OCI-LY7 (cell line): ENCODE data around the gene CSTF1. TPM values are rescaled to one million over a fixed set of nuclear protein-coding genes. Genes with fewer than 3 reads are reported as not detected.

ENCODE experiments used
- Bru-seq: library from RNA; stranded (reverse); fragments of 400-500 nt; gene quantifications from one replicate; lab custom pipeline; 2021; lab: Mats Ljungman, UMichigan
- BruChase-seq, 2 experiments: library from RNA; stranded (reverse); fragments of 400-500 nt; gene quantifications; one replicate each; lab custom pipeline; 2021; lab: Mats Ljungman, UMichigan
- BruUV-seq: library from RNA; stranded (reverse); fragments of 400-500 nt; replicated peaks from 2 replicates; lab custom pipeline; 2021; lab: Mats Ljungman, UMichigan
- CTCF ChIA-PET: fragments of 300-600 bp; sonication (Branson Sonifier 250); formaldehyde crosslinking; loops from one replicate; lab custom pipeline; 2022; ENCODE audit warnings: antibody characterized with exemption; ENCODE audit not compliant: unreplicated experiment; lab: Charles Lee
- POLR2A ChIA-PET: fragments of 300-600 bp; sonication (Branson Sonifier 250); formaldehyde crosslinking; loops from one replicate; lab custom pipeline; 2022; ENCODE audit warnings: antibody characterized with exemption; lab: Charles Lee
- DNase-seq: peaks from one replicate; pipeline ENCODE4 v3.0.0-alpha.2; 2015; ENCODE audit warnings: low spot score
- H2AFZ ChIP-seq: fragments of 200-600 bp; sonication (generic), shearing (Covaris generic); 2 replicates; pipeline ENCODE4 v1.6.1; 2014; ENCODE audit warnings: mild to moderate bottlenecking, antibody characterized with exemption, low read length, moderate library complexity
- H3K27ac ChIP-seq: fragments of 200-600 bp; sonication (generic); 2 replicates; pipeline ENCODE4 v1.5.1; 2014; ENCODE audit warnings: mixed run types, low read depth, mild to moderate bottlenecking, moderate library complexity, low read length, inconsistent platforms; ENCODE audit not compliant: poor library complexity, severe bottlenecking
- H3K36me3 ChIP-seq: fragments of 200-600 bp; sonication (generic); 2 replicates; pipeline ENCODE4 v1.6.1; 2014; ENCODE audit warnings: mild to moderate bottlenecking, antibody characterized with exemption, low read length, moderate library complexity, mixed read lengths; ENCODE audit not compliant: insufficient read depth
- H3K4me1 ChIP-seq: fragments of 200-600 bp; sonication (generic); 2 replicates; pipeline ENCODE4 v1.5.1; 2014; ENCODE audit warnings: mild to moderate bottlenecking, low read length; ENCODE audit not compliant: insufficient read depth, poor library complexity, severe bottlenecking
- H3K4me2 ChIP-seq: fragments of 200-600 bp; sonication (generic); 2 replicates; pipeline ENCODE4 v1.6.1; 2014; ENCODE audit warnings: mild to moderate bottlenecking, low read length
- H3K4me3 ChIP-seq: fragments of 200-600 bp; sonication (generic); 2 replicates; pipeline ENCODE4 v1.5.1; 2014; ENCODE audit warnings: mild to moderate bottlenecking, low read depth, low read length; ENCODE audit not compliant: poor library complexity, severe bottlenecking
- H3K79me2 ChIP-seq: fragments of 200-600 bp; sonication (generic); 2 replicates; pipeline ENCODE4 v1.6.1; 2016; ENCODE audit warnings: low read depth, mild to moderate bottlenecking, low read length, moderate library complexity, mixed read lengths; ENCODE audit not compliant: insufficient read depth
- H3K9me2 ChIP-seq: fragments of 200-600 bp; sonication (generic); 2 replicates; pipeline ENCODE4 v1.6.1; 2016; ENCODE audit warnings: mild to moderate bottlenecking, low read length, mixed read lengths; ENCODE audit not compliant: insufficient read depth
- H3K9me3 ChIP-seq: fragments of 200-600 bp; sonication (generic); 2 replicates; pipeline ENCODE4 v1.6.1; 2014; ENCODE audit warnings: mild to moderate bottlenecking, mixed run types, low read length, mixed read lengths
- H4K20me1 ChIP-seq: fragments of 200-600 bp; sonication (generic); 2 replicates; pipeline ENCODE4 v1.6.1; 2014; ENCODE audit warnings: mild to moderate bottlenecking, antibody characterized with exemption, low read length, moderate library complexity, mixed read lengths; ENCODE audit not compliant: insufficient read depth
- EZH2phosphoT487 ChIP-seq: fragments of 200-600 bp; sonication (generic); IDR thresholded peaks from 2 replicates; pipeline ENCODE4 v1.6.1; 2018; ENCODE audit warnings: low read depth, borderline replicate concordance, mild to moderate bottlenecking, mixed run types, antibody characterized with exemption, low read length, moderate library complexity, mixed read lengths
- intact Hi-C: fragments of 100-400 bp; cut with micrococcal nuclease; formaldehyde crosslinking; loops from one replicate; pipeline ENCODE4 v1.10.0; 2022; ENCODE audit not compliant: unreplicated experiment
- long read RNA-seq: library from polyadenylated mRNA; stranded (forward); transcript quantifications from one replicate; pipeline ENCODE4 v2.0.0, GENCODE V29; 2022
- total RNA-seq, 2 experiments: library from RNA; depleted of rRNA in 1 of 2; stranded (reverse); fragments of >200 nt in 1 of 2; shearing (Covaris generic) in 1 of 2; gene quantifications; 2 replicates each; pipeline ENCODE4 v1.2.3, GENCODE V29; 2014 to 2022
- TF ChIP-seq, protein P1 (sequence below): fragments of 200-600 bp; sonication (generic); conservative IDR thresholded peaks from 2 replicates; pipeline ENCODE4 v1.5.1; 2014; ENCODE audit warnings: mild to moderate bottlenecking, antibody characterized with exemption, low read length, moderate library complexity, mixed read lengths

The CSTF1 gene
- total RNA-seq (2014; rRNA removed; shearing (Covaris generic)) (38.5 and 52.1 TPM in 2 replicates), total RNA-seq (2022) (51.6 and 56.0 TPM in 2 replicates), Bru-seq, nascent RNA (percentile 88 among the genes with signal in this experiment), BruChase-seq, experiment 1, labeled RNA remaining after a 6-hour chase (percentile 77 among the genes with signal in this experiment), BruChase-seq, experiment 2, labeled RNA remaining after a 2-hour chase (percentile 93 among the genes with signal in this experiment)
- long read RNA-seq, full-length matches to known transcripts = 64 of 105 reads
- long read RNA-seq, partial matches to known transcripts = 4 of 105 reads
- long read RNA-seq, other reads (novel, unspliced or antisense) = 37 of 105 reads

DNA sequence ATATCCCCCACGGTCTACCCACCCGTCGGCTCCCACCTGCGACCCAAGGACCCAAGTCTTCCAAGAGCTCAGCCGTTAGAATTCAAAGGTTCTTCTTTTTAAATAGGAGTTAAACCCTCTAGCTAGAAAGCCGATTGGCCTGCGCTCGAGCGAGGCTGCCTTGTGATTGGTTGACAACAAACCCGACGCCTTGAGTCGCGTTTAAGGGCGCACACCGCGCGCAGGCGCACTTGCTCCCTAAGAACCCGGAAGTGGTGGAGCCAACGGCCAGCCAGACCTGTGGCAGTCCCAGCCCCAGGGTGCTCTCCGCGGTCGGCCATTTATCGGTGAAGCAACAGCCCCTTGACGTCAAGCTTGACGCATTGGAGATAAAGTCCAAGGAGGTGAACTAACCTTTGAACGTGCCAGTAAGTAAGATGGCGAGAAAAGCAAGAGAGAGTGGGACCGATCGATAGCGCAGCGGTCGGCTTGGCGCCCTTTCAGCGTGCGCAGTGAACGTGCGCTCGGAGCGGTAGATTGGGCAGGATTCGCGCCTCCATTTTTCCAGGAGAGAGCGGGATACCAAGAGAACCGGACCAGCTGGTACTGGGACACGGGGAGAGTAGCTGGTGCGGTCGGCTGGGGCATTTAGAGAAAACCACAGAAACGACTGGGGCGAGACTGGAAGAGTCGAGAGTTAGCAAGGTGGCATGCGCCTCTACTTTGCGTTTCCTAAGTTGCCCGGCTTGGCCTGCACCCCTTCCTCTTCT lies at the start of gene CSTF1, which contains the start of gene AURKA:
Gene CSTF1, plus strand, starts transcription at position 514 of the 749 bp plus-strand sequence. CDS start 2,908 bp downstream, outside the sequence.
Gene AURKA, minus strand, starts transcription at position 84 of the 749 bp plus-strand sequence. CDS start 4,018 bp downstream, outside the sequence.
- Histone ChIP-seq H2AFZ (peak within 1 kb of the TSS; percentile 58; the same call in 1 of the 2 replicates), H3K79me2 (peaks cover 81% of the 10 kb centered on the region), H3K4me1 (peaks cover 21% of the 10 kb centered on the region), H3K4me2 (peak within 1 kb of the TSS; percentile 80), H4K20me1 (peaks cover 7% of the 10 kb centered on the region; the same call in 1 of the 2 replicates), H3K27ac (peak within 1 kb of the TSS; percentile 85), H3K9me2 (no peaks in the 10 kb centered on the region), H3K36me3 (peaks cover 76% of the 10 kb centered on the region), H3K4me3 (peak within 1 kb of the TSS; percentile 76), H3K9me3 (no peaks in the 10 kb centered on the region)
- peak; percentile 99 for DNase-seq
- TSS peak; percentile 63 for BruUV-seq
- no peak for TF ChIP-seq EZH2phosphoT487
- TF ChIP-seq, protein P1, sequence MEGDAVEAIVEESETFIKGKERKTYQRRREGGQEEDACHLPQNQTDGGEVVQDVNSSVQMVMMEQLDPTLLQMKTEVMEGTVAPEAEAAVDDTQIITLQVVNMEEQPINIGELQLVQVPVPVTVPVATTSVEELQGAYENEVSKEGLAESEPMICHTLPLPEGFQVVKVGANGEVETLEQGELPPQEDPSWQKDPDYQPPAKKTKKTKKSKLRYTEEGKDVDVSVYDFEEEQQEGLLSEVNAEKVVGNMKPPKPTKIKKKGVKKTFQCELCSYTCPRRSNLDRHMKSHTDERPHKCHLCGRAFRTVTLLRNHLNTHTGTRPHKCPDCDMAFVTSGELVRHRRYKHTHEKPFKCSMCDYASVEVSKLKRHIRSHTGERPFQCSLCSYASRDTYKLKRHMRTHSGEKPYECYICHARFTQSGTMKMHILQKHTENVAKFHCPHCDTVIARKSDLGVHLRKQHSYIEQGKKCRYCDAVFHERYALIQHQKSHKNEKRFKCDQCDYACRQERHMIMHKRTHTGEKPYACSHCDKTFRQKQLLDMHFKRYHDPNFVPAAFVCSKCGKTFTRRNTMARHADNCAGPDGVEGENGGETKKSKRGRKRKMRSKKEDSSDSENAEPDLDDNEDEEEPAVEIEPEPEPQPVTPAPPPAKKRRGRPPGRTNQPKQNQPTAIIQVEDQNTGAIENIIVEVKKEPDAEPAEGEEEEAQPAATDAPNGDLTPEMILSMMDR = no peak
- CTCF ChIA-PET = no interaction called here
- POLR2A ChIA-PET = interaction anchor here (2.8 kb wide), 1 partner anchor 70 kb away, joined by 15 read pairs; no protein-coding TSS in a partner anchor
- intact Hi-C loops = loop anchor here (2.0 kb wide), 1 partner anchor 76 kb away; the partner anchor contains the start of gene RTF2

DNA sequence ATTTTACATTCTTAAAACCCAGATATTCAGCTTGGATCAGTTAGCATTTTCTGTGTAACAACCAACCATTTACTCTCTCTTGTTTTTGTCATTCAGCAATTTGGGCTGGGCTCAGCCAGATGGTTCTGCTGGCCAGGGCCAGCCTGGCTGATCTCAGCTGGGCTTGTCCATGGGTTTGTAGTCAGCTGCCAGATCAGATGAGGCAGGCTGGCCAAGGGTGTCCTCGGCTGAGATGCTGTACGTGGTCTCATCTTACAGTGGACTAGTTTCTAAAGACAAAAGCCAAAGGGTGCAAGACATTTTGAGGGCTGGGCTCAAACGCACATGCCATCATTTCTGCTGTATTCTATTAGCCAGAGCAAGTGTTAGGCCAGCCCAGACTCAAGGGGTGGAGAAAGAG lies 49.7 kb upstream of the CSTF1 start:
- H3K79me2 ChIP-seq = no peaks in the 10 kb centered on the region
- no TSS peak for BruUV-seq

More for the DNA sequence above, 49.7 kb upstream of the CSTF1 start:
- Histone ChIP-seq H3K9me3 (no peaks in the 10 kb centered on the region), H3K27ac (no peak overlapping the region), H3K36me3 (no peaks in the 10 kb centered on the region), H3K9me2 (no peaks in the 10 kb centered on the region), H3K4me1 (no peaks in the 10 kb centered on the region), H3K4me3 (no peak overlapping the region), H4K20me1 (no peaks in the 10 kb centered on the region), H2AFZ (no peak overlapping the region), H3K4me2 (no peak overlapping the region)
- no peak for DNase-seq
- POLR2A ChIA-PET = no interaction called here
- CTCF ChIA-PET = no interaction called here
- intact Hi-C loops = loop anchor here (5.0 kb wide), 1 partner anchor 95 kb away; the partner anchor contains the start of gene MC3R
- TF ChIP-seq, protein P1 = no peak
- TF ChIP-seq EZH2phosphoT487 = no peak
